SU-DHL-6 (cell line): Measurements from ENCODE around the gene CREB3L4.

Experiments
- EZH2phosphoT487 ChIP-seq: fragments of 200-600 bp; sonication (generic), shearing (Covaris generic); conservative IDR thresholded peaks from 2 replicates; pipeline ENCODE4 v1.6.1; 2018; ENCODE audit warnings: mild to moderate bottlenecking, antibody characterized with exemption, low read length, moderate library complexity, mixed read lengths
- TF ChIP-seq, protein P1 (sequence below): fragments of 200-600 bp; sonication (generic); IDR thresholded peaks from one replicate; pipeline ENCODE4 v1.5.1; 2017; ENCODE audit warnings: antibody characterized with exemption, mild to moderate bottlenecking, low read length, moderate library complexity; ENCODE audit not compliant: insufficient read depth, poor library complexity, severe bottlenecking

DNA sequence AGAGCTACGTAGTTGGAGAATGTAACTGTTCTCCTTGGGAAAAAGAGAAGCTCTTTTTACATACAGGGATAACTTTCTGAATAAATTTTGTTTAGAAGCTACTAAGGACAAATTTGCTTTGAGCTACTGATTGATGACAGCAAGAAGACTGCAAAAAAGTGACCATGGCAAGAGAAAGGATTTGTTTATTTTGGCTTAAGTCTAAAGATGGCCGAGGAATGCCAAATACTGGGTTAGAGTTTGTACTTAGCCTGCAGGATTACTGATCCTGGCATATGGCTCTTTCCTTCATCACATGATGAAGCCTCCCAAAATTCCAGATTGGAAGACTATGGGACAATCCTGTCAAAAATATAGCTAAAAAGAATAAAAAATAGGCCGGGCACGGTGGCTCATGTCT lies 51.6 kb downstream of the CREB3L4 start:
- TF ChIP-seq, protein P1, sequence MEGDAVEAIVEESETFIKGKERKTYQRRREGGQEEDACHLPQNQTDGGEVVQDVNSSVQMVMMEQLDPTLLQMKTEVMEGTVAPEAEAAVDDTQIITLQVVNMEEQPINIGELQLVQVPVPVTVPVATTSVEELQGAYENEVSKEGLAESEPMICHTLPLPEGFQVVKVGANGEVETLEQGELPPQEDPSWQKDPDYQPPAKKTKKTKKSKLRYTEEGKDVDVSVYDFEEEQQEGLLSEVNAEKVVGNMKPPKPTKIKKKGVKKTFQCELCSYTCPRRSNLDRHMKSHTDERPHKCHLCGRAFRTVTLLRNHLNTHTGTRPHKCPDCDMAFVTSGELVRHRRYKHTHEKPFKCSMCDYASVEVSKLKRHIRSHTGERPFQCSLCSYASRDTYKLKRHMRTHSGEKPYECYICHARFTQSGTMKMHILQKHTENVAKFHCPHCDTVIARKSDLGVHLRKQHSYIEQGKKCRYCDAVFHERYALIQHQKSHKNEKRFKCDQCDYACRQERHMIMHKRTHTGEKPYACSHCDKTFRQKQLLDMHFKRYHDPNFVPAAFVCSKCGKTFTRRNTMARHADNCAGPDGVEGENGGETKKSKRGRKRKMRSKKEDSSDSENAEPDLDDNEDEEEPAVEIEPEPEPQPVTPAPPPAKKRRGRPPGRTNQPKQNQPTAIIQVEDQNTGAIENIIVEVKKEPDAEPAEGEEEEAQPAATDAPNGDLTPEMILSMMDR = no peak
- TF ChIP-seq EZH2phosphoT487 = no peak
